ENCODE results near the gene MB21D2. TPM values are rescaled to one million over a fixed set of nuclear protein-coding genes. Genes with fewer than 3 reads are reported as not detected.

MB21D2 gene
- total RNA-seq, 6 experiments from 2014 or later = 17.2 to 20.9 (median 19.5) TPM

- no peaks in the 10 kb centered on the region for H3K9me3 Mint-ChIP-seq
- H3K4me3 Mint-ChIP-seq = no peak overlapping the region; the same call in 1 of the 2 replicates
- TF ChIP-seq CTCF (IDR thresholded peaks at IDR 0.05) = no peak
- no peaks in the 10 kb centered on the region for H3K27me3 Mint-ChIP-seq (ENCODE audit: insufficient read depth)
- H3K27ac Mint-ChIP-seq = peak overlapping the region; percentile 65
- peaks cover 39% of the 10 kb centered on the region for H3K36me3 Mint-ChIP-seq (ENCODE audit: low read depth)
- DNase-seq = no peak
- peaks cover 62% of the 10 kb centered on the region for H3K4me1 Mint-ChIP-seq (ENCODE audit: low read depth)
Measured at GRCh38 chr3:192907784-192908183, 9.9 kb downstream of the MB21D2 start.

- no peak overlapping the region; the same call in 1 of the 2 replicates for H3K4me3 Mint-ChIP-seq
- H3K27ac Mint-ChIP-seq = peak overlapping the region; percentile 65
- peak; percentile 62 for DNase-seq
- H3K36me3 Mint-ChIP-seq (ENCODE audit: low read depth) = peaks cover 41% of the 10 kb centered on the region
- peaks cover 64% of the 10 kb centered on the region for H3K4me1 Mint-ChIP-seq (ENCODE audit: low read depth)
- H3K9me3 Mint-ChIP-seq = no peaks in the 10 kb centered on the region
- TF ChIP-seq CTCF (IDR thresholded peaks at IDR 0.05) = no peak
- no peaks in the 10 kb centered on the region for H3K27me3 Mint-ChIP-seq (ENCODE audit: insufficient read depth)
Measured at GRCh38 chr3:192906940-192907339, 10.7 kb downstream of the MB21D2 start.

- DNase-seq = no peak
- H3K4me1 Mint-ChIP-seq (ENCODE audit: low read depth) = peaks cover 64% of the 10 kb centered on the region
- no peak for TF ChIP-seq CTCF (IDR thresholded peaks at IDR 0.05)
- H3K4me3 Mint-ChIP-seq = peak overlapping the region; percentile 24; the same call in 1 of the 2 replicates
- no peaks in the 10 kb centered on the region for H3K27me3 Mint-ChIP-seq (ENCODE audit: insufficient read depth)
- H3K9me3 Mint-ChIP-seq = no peaks in the 10 kb centered on the region
- H3K36me3 Mint-ChIP-seq (ENCODE audit: low read depth) = peaks cover 34% of the 10 kb centered on the region
- H3K27ac Mint-ChIP-seq = peak overlapping the region; percentile 65
Measured at GRCh38 chr3:192905980-192906678, 11.5 kb downstream of the MB21D2 start.

- Mint-ChIP-seq H3K9me3 (no peaks in the 10 kb centered on the region), H3K27ac (no peak overlapping the region), H3K4me3 (no peak overlapping the region), H3K36me3 (ENCODE audit: low read depth) (peaks cover 41% of the 10 kb centered on the region), H3K27me3 (ENCODE audit: insufficient read depth) (peaks cover under 1% of the 10 kb centered on the region; the same call in 1 of the 2 replicates), H3K4me1 (ENCODE audit: low read depth) (peaks cover 77% of the 10 kb centered on the region)
- no peak for TF ChIP-seq CTCF (IDR thresholded peaks at IDR 0.05)
- DNase-seq = no peak
Measured at GRCh38 chr3:192904632-192905289, 12.9 kb downstream of the MB21D2 start.

GRCh38 chr3:192902549-192902948 is 15.1 kb downstream of the MB21D2 start:
- no peak for DNase-seq
- H3K27me3 Mint-ChIP-seq (ENCODE audit: insufficient read depth) = peaks cover 1% of the 10 kb centered on the region; the same call in 1 of the 2 replicates
- peak overlapping the region; percentile 41 for H3K4me3 Mint-ChIP-seq
- H3K36me3 Mint-ChIP-seq (ENCODE audit: low read depth) = peaks cover 42% of the 10 kb centered on the region
- H3K4me1 Mint-ChIP-seq (ENCODE audit: low read depth) = peaks cover 86% of the 10 kb centered on the region
- TF ChIP-seq CTCF (IDR thresholded peaks at IDR 0.05) = no peak
- peak overlapping the region; percentile 94 for H3K27ac Mint-ChIP-seq
- no peaks in the 10 kb centered on the region for H3K9me3 Mint-ChIP-seq
